Loucy (cell line): ENCODE results near the gene KPNB1.

ENCODE experiments used
- H2AFZ ChIP-seq: fragments of 200-600 bp; sonication (generic); 2 replicates; pipeline ENCODE4 v1.6.0; 2016; ENCODE audit warnings: antibody characterized with exemption, mild to moderate bottlenecking, low read length, moderate library complexity
- H3F3A ChIP-seq: fragments of 200-600 bp; 2 replicates; pipeline ENCODE4 v1.6.0; 2016; ENCODE audit warnings: antibody characterized with exemption, low read depth, mild to moderate bottlenecking
- H3K27me3 ChIP-seq: fragments of 200-600 bp; sonication (generic); 2 replicates; pipeline ENCODE4 v1.6.1; 2014; ENCODE audit warnings: low read length, mild to moderate bottlenecking; ENCODE audit not compliant: insufficient read depth, poor library complexity, severe bottlenecking
- H3K36me3 ChIP-seq: fragments of 200-600 bp; sonication (generic); 2 replicates; pipeline ENCODE4 v1.6.1; 2016; ENCODE audit warnings: low read length; ENCODE audit not compliant: insufficient read depth
- H3K4me1 ChIP-seq: fragments of 200-600 bp; sonication (generic); 2 replicates; pipeline ENCODE4 v1.5.1; 2014; ENCODE audit warnings: low read length, mild to moderate bottlenecking; ENCODE audit not compliant: insufficient read depth, poor library complexity, severe bottlenecking
- H3K4me2 ChIP-seq: fragments of 200-600 bp; sonication (generic); 2 replicates; pipeline ENCODE4 v1.6.0; 2014; ENCODE audit warnings: antibody characterized with exemption, low read length, low read depth, mild to moderate bottlenecking; ENCODE audit not compliant: poor library complexity, severe bottlenecking
- H3K4me3 ChIP-seq: fragments of 200-600 bp; sonication (generic); 2 replicates; pipeline ENCODE4 v1.5.1; 2014; ENCODE audit warnings: low read length, mild to moderate bottlenecking, mixed read lengths; ENCODE audit not compliant: poor library complexity, severe bottlenecking
- H3K79me2 ChIP-seq: fragments of 200-600 bp; sonication (generic); 2 replicates; pipeline ENCODE4 v1.6.1; 2014; ENCODE audit warnings: low read length; ENCODE audit not compliant: insufficient read depth
- H3K9ac ChIP-seq: fragments of 200-600 bp; sonication (generic); 2 replicates; pipeline ENCODE4 v1.6.0; 2014; ENCODE audit warnings: mild to moderate bottlenecking, low read depth, low read length, moderate library complexity; ENCODE audit not compliant: poor library complexity, severe bottlenecking
- H3K9me2 ChIP-seq: fragments of 200-600 bp; sonication (generic); replicated peaks from 2 replicates; pipeline ENCODE4 v1.6.1; 2016; ENCODE audit warnings: low read depth, low read length, mixed read lengths
- H3K9me3 ChIP-seq: fragments of 200-600 bp; sonication (generic); 2 replicates; pipeline ENCODE4 v1.6.1; 2014; ENCODE audit warnings: mild to moderate bottlenecking, antibody characterized with exemption, low read length, low read depth; ENCODE audit not compliant: insufficient read depth
- H4K20me1 ChIP-seq: fragments of 200-600 bp; sonication (generic); 2 replicates; pipeline ENCODE4 v1.6.0; 2014; ENCODE audit warnings: antibody characterized with exemption, low read length, mild to moderate bottlenecking; ENCODE audit not compliant: insufficient read depth, poor library complexity, severe bottlenecking
- CTCF ChIP-seq: fragments of 200-600 bp; sonication (generic); conservative IDR thresholded peaks from 2 replicates; pipeline ENCODE4 v1.5.1; 2014; ENCODE audit warnings: mild to moderate bottlenecking, antibody characterized with exemption, low read length
- EZH2phosphoT487 ChIP-seq: fragments of 200-600 bp; IDR thresholded peaks from 2 replicates; pipeline ENCODE4 v1.6.1; 2018; ENCODE audit warnings: antibody characterized with exemption, mild to moderate bottlenecking, moderate library complexity, borderline replicate concordance

The KPNB1 gene

GRCh38 chr17:47699536-47699840, 49.8 kb downstream of the KPNB1 start:
- Histone ChIP-seq H4K20me1 (no peaks in the 10 kb centered on the region), H3F3A (no peaks in the 10 kb centered on the region; the same call in 1 of the 2 replicates), H3K9ac (no peak overlapping the region), H3K9me3 (no peaks in the 10 kb centered on the region), H3K4me1 (peaks cover 36% of the 10 kb centered on the region), H3K36me3 (no peaks in the 10 kb centered on the region), H2AFZ (no peak overlapping the region), H3K27me3 (no peaks in the 10 kb centered on the region), H3K4me3 (no peak overlapping the region), H3K4me2 (no peak overlapping the region), H3K9me2 (no peaks in the 10 kb centered on the region), H3K79me2 (no peaks in the 10 kb centered on the region)
- TF ChIP-seq CTCF = no peak
- TF ChIP-seq EZH2phosphoT487 = no peak

GRCh38 chr17:47700471-47701449, 51.0 kb downstream of the KPNB1 start:
- Histone ChIP-seq H3K79me2 (no peaks in the 10 kb centered on the region), H3K9me2 (no peaks in the 10 kb centered on the region), H3K4me1 (peaks cover 44% of the 10 kb centered on the region), H3K9me3 (no peaks in the 10 kb centered on the region), H3K27me3 (no peaks in the 10 kb centered on the region), H3K4me2 (no peak overlapping the region), H3K36me3 (no peaks in the 10 kb centered on the region), H3F3A (no peaks in the 10 kb centered on the region; the same call in 1 of the 2 replicates), H2AFZ (no peak overlapping the region), H3K4me3 (no peak overlapping the region), H4K20me1 (no peaks in the 10 kb centered on the region), H3K9ac (peak overlapping the region; percentile 1)
- TF ChIP-seq CTCF = no peak
- no peak for TF ChIP-seq EZH2phosphoT487

- Histone ChIP-seq H3K9ac (peak overlapping the region; percentile 1), H3K4me3 (no peak overlapping the region), H3K9me3 (no peaks in the 10 kb centered on the region)
Observed at GRCh38 chr17:47701608-47702007, 51.9 kb downstream of the KPNB1 start.

More at GRCh38 chr17:47701608-47702007, 51.9 kb downstream of the KPNB1 start:
- no peaks in the 10 kb centered on the region for H3K36me3 ChIP-seq
- no peaks in the 10 kb centered on the region for H3K79me2 ChIP-seq
- no peak overlapping the region for H3K4me2 ChIP-seq
- H3F3A ChIP-seq = no peaks in the 10 kb centered on the region; the same call in 1 of the 2 replicates
- TF ChIP-seq CTCF (no peak), EZH2phosphoT487 (no peak)
- no peaks in the 10 kb centered on the region for H3K27me3 ChIP-seq
- H3K9me2 ChIP-seq = no peaks in the 10 kb centered on the region
- H3K4me1 ChIP-seq = peaks cover 52% of the 10 kb centered on the region
- no peak overlapping the region for H2AFZ ChIP-seq
- H4K20me1 ChIP-seq = no peaks in the 10 kb centered on the region
